Lung microvascular endothelial cell (primary cell): ENCODE results near the gene LOXL3. TPM values are rescaled to one million over a fixed set of nuclear protein-coding genes. Genes with fewer than 3 reads are reported as not detected.
"Not testable (repeated sequence)": the region's sequence is repeated elsewhere in the genome, so short reads cannot be mapped to it uniquely, and the experiment has no call there.

Experiments
- DNase-seq, 2 donors: peaks; one replicate each; pipeline versions ENCODE4 v3.0.0 to v3.0.0-alpha.2; 2010; ENCODE audit warnings: low read depth in 2 of 2
- total RNA-seq: library from RNA; depleted of rRNA; stranded (reverse); fragments of >200 nt; gene quantifications from 2 replicates; pipeline ENCODE4 v1.2.1, GENCODE V29; 2014

Gene LOXL3
- total RNA-seq, 1 donor from 2014 or later: 1.2 TPM

DNA sequence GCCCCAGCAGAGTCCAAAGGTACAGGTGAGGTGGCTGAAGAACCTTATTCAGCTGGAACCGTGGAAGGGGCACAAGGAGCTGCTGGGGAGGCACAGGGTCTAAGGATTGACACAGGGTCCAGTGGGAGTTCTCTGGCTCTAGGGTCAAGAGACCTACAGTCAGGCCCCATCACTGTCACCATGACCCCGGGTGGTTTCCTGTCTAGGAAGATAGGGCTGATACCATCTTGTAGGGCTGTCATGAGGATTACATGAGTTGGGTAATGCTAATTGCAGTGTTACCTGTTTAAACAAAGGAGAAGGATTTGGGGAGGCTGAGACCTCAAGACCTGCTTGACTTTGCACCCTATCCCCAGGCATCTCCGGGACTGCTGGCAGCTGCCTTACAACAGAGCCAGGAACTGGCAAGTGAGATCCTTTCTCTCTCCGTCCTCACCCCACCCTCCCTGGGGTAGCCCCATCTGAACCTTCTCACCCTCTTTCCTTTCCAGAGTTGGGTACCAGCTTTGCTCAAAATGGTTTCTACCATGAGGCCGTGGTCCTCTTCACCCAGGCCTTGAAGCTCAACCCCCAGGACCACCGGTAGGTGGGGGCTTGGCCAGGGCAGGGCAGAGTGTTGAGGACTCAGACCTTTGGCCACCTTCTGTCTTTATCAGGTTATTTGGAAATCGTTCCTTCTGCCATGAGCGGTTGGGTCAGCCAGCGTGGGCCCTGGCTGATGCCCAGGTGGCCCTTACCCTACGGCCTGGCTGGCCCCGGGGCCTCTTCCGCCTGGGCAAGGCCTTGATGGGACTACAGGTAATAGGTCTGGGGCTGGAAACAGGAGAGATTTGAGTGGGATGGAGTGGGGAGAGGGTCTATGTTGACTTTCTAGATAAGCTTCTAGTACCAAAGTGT, 61.8 kb downstream of the LOXL3 start:
- no peak for DNase-seq

- no peak for DNase-seq
Observed at GRCh38 chr2:74489906-74490305, 63.8 kb downstream of the LOXL3 start.

- no peak for DNase-seq
Observed at GRCh38 chr2:74488643-74489481, 64.9 kb downstream of the LOXL3 start.

GRCh38 chr2:74486141-74486540, 67.6 kb downstream of the LOXL3 start:
- DNase-seq: no peak

GRCh38 chr2:74483675-74484164, 70.0 kb downstream of the LOXL3 start:
- not testable (repeated sequence) for DNase-seq

DNA sequence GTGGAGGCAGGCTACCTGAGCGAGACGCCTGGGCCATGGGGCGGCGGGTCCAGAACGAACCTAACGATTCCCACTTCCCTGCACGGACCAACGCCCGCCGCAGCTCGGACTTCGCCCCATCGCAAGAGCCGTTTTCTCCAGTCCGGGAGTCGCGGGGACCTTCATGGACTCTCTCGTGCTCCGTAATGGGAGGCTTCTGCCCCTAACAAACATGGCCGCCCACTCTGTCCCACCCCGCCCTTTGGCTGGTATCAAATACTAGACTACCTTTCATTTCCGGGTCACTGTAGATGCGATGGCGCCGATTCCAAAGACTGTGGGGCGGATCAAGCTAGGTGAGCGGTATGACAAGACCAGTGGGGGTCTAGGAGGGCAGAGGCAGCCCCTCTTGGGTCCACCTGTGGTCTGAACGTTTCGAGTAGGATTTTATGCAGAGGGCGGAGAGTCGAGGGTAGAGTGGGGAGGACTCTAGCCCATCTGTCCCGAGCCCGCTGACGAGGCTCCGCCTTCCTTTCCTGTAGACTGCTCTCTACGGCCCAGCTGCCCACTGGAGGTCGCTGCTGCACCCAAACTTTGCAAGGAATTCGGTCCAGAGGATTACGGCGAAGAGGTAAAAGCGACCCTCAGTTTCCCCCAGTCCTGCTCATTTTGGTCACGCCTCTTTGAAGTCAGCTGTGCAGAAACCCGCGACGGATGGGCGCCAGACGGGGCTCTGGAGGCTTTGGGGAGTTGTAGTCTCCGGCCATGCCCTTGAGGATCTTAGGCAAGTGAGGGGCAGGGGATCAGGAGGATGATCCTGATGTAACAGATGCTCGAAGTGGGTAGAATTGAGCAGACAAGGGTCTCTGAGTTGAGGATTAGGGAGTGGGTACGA, 70.7 kb downstream of the LOXL3 start, which contains the start of the genes CCDC142 and TTC31:
TSS of gene CCDC142 (minus strand) at position 198 of the 874 bp plus-strand sequence. CDS start at position 37, 161 bp downstream.
TSS of gene TTC31 (plus strand) at position 281 of the 874 bp plus-strand sequence. CDS start at position 296, 15 bp downstream.
- DNase-seq: peak; percentile 97

Other genes with a start within 250 kb of the LOXL3 start
- gene SLC4A5, start 210.5 kb downstream of the LOXL3 start, total RNA-seq: under 0.01 and 0.20 TPM in 2 replicates
- gene DCTN1, start 173.6 kb downstream of the LOXL3 start, total RNA-seq: 95.2 and 117 TPM in 2 replicates
- under 0.01 TPM in 1 of 2 replicates, not detected in the other for gene C2orf81, start 132.3 kb downstream of the LOXL3 start, total RNA-seq
- gene WDR54, start 132.2 kb downstream of the LOXL3 start, total RNA-seq: 24.0 and 32.3 TPM in 2 replicates
- 11.8 and 28.4 TPM in 2 replicates for gene RTKN, start 112.0 kb downstream of the LOXL3 start, total RNA-seq
- 4.8 and 6.3 TPM in 2 replicates for gene INO80B, start 98.9 kb downstream of the LOXL3 start, total RNA-seq
- 40.3 and 47.6 TPM in 2 replicates for gene WBP1, start 95.5 kb downstream of the LOXL3 start, total RNA-seq
- gene MOGS, start 88.6 kb downstream of the LOXL3 start, total RNA-seq: 36.4 and 57.5 TPM in 2 replicates
- gene MRPL53, start 81.3 kb downstream of the LOXL3 start, total RNA-seq: 28.5 and 39.9 TPM in 2 replicates
- gene CCDC142, start 70.9 kb downstream of the LOXL3 start, total RNA-seq: 7.8 and 16.9 TPM in 2 replicates
- gene TTC31, start 70.9 kb downstream of the LOXL3 start, total RNA-seq: 5.0 and 5.4 TPM in 2 replicates
- gene LBX2, start 54.3 kb downstream of the LOXL3 start, total RNA-seq: 0.20 and 0.65 TPM in 2 replicates
- 7.0 and 8.3 TPM in 2 replicates for gene PCGF1, start 46.2 kb downstream of the LOXL3 start, total RNA-seq
- gene TLX2, start 39.5 kb downstream of the LOXL3 start, total RNA-seq: not detected in 2 replicates
- gene DQX1, start 27.7 kb downstream of the LOXL3 start, total RNA-seq: not detected in 2 replicates
- gene AUP1, start 24.2 kb downstream of the LOXL3 start, total RNA-seq: 70.2 and 138 TPM in 2 replicates
- gene HTRA2, start 24.0 kb downstream of the LOXL3 start, total RNA-seq: 35.3 and 38.1 TPM in 2 replicates
- 19.0 and 22.0 TPM in 2 replicates for gene DOK1, start 778 bp upstream of the LOXL3 start, total RNA-seq
- gene M1AP, start 94.4 kb upstream of the LOXL3 start, total RNA-seq: not detected in 2 replicates
- gene SEMA4F, start 100.3 kb upstream of the LOXL3 start, total RNA-seq: 1.8 and 2.2 TPM in 2 replicates